ENCODE results near the gene RRM2. TPM values are rescaled to one million over a fixed set of nuclear protein-coding genes. Genes with fewer than 3 reads are reported as not detected.
"Not testable (repeated sequence)": the region's sequence is repeated elsewhere in the genome, so short reads cannot be mapped to it uniquely, and the experiment has no call there.

RRM2 gene
- total RNA-seq, 2 donors from 2014 or later: 1.9 to 6.1 TPM

DNA sequence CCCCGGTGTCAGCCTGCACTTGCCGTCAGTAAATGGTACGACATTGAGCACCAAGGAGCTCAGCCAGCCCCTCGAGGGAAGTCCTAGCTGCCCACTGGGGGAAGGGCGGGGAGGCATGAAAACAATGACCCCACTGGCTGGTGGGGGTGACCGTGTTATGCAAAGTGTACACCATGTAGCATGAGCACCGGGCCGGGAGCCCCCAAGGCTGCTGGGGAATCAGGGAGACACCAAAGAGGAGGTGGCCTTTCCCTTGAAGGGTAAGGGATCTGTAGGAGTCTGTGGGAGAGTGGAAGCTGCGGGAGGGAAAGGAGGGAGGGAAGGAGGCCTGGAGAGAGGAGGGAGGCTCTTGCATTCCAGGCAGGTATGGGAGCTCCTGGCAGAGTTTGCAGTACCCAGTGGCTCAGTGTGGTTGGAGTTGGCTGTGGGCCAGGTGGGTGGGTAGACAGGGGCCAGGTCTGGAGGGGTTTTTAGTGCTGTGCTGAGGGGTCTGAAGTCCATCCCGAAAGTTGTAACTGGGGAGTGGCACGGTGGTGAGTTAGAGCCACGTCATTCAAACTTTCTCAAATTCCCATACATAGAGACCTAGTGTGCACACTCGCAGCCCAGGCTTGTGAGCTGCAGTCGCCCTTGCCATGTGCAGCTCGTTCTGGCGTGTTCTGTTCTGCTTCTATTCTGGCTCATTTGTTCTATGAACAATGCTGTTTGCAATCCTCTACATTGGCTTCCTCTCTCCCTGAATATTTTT, 22.4 kb downstream of the RRM2 start:
- H3K4me1 ChIP-seq (replicated peaks): no peaks in the 10 kb centered on the region

DNA sequence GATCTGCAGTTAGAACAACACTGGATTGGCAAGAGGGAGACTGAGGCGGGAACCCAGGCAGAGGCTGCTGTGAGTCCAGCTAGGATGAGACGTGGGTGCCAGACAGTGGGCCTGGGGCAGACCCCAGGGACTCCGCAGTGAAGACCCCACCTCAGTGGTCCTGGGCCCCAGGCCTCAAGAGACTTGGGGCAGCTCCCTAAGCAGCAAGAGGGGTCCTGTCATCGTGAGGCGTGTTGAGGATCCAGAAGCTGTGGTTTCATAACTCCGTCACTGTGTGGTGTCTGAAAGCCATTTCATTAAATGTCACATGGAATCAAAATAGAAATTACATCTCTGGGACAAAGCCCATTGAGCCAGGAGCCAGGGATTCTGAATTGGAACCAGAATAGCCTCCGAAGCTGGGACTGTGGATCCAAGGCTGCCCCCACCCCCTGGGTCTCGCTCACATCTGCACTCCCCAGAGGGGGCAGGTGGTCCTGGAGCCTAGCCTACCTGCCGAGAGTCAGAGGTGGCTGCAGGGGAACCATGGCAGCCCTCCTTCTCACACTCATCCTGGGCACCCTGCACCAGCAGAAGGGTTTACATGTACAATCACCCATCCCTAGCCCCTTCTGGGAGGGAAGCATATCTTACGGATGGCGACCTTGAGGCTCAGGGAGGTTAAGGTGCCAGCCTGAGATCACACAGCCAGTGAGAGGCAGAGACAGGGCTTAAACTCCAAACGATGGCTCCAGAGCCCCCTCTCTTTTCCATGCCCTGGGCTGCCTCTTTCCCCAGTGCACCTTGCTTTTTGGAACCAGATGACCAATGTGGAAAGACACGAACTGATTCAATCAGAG, 23.2 kb downstream of the RRM2 start:
- no peaks in the 10 kb centered on the region for H3K4me1 ChIP-seq (replicated peaks)
- no peak for TF ChIP-seq POLR2A (IDR thresholded peaks at IDR 0.05)
- TF ChIP-seq POLR2AphosphoS5 (IDR thresholded peaks at IDR 0.05): no peak
- TF ChIP-seq, protein P1, sequence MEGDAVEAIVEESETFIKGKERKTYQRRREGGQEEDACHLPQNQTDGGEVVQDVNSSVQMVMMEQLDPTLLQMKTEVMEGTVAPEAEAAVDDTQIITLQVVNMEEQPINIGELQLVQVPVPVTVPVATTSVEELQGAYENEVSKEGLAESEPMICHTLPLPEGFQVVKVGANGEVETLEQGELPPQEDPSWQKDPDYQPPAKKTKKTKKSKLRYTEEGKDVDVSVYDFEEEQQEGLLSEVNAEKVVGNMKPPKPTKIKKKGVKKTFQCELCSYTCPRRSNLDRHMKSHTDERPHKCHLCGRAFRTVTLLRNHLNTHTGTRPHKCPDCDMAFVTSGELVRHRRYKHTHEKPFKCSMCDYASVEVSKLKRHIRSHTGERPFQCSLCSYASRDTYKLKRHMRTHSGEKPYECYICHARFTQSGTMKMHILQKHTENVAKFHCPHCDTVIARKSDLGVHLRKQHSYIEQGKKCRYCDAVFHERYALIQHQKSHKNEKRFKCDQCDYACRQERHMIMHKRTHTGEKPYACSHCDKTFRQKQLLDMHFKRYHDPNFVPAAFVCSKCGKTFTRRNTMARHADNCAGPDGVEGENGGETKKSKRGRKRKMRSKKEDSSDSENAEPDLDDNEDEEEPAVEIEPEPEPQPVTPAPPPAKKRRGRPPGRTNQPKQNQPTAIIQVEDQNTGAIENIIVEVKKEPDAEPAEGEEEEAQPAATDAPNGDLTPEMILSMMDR (IDR thresholded peaks at IDR 0.05): no peak
- no peak for DNase-seq (ENCODE audit: low spot score)
- no peak overlapping the region for H3K27ac ChIP-seq
- no peaks in the 10 kb centered on the region for H3K27me3 ChIP-seq (replicated peaks; ENCODE audit: insufficient read depth)
- 73% methylated on average over 13 of the region's 13 CpGs for WGBS
- H3K9me3 ChIP-seq: no peaks in the 10 kb centered on the region
- no peaks in the 10 kb centered on the region for H3K36me3 ChIP-seq
- intact Hi-C loops (cut with DNase I): no loop called here
- no peak overlapping the region for H3K4me3 ChIP-seq

More for the DNA sequence above, 22.4 kb downstream of the RRM2 start:
- H3K27me3 ChIP-seq (replicated peaks; ENCODE audit: insufficient read depth): no peaks in the 10 kb centered on the region
- intact Hi-C loops (cut with DNase I): loop anchor here (5.0 kb wide), 1 partner anchor 262 kb away; no protein-coding TSS in a partner anchor
- H3K36me3 ChIP-seq: no peaks in the 10 kb centered on the region
- H3K4me3 ChIP-seq: no peak overlapping the region
- no peaks in the 10 kb centered on the region for H3K9me3 ChIP-seq
- 72% methylated on average over 16 of the region's 16 CpGs for WGBS
- no peak for DNase-seq (ENCODE audit: low spot score)
- TF ChIP-seq POLR2AphosphoS5 (IDR thresholded peaks at IDR 0.05) (no peak), POLR2A (IDR thresholded peaks at IDR 0.05) (no peak)
- TF ChIP-seq, protein P1 (IDR thresholded peaks at IDR 0.05): no peak
- H3K27ac ChIP-seq: no peak overlapping the region

DNA sequence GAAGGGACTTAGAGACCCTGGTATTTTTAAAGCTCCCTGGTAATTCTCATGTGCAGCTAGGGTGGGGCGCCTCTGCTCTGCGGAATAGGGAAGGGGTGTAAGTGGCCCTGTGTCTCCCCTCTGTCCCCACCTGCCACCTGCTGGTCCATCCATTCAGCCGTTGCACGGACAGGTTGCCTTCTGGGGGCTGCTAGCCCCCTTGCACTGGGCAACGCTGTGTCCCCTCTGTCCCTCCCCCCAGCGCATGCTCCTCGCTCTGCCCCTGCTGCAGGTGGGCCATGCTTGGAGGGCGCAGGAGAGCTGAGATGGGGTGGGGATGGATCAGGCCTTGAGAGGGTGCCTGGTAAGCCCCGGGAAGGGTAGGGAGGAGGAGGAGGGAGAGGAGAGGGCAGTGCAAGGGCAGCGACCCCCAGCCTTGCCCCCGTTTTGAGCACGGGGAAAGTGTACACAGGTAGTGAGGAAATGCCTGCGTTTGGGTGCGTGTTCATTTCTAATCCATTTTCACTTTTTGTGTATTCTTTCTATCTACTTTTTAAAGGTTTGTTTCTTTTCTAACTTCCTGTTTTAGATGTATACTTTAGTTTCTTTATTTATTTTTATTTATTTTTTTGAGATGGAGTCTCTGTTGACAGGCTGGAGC, 23.9 kb downstream of the RRM2 start:
- TF ChIP-seq POLR2AphosphoS5 (IDR thresholded peaks at IDR 0.05) (no peak), POLR2A (IDR thresholded peaks at IDR 0.05) (no peak)
- TF ChIP-seq, protein P1 (IDR thresholded peaks at IDR 0.05): no peak
- no peak for DNase-seq (ENCODE audit: low spot score)
- no peaks in the 10 kb centered on the region for H3K27me3 ChIP-seq (replicated peaks; ENCODE audit: insufficient read depth)
- no peaks in the 10 kb centered on the region for H3K36me3 ChIP-seq
- H3K4me3 ChIP-seq: no peak overlapping the region
- 86% methylated on average over 14 of the region's 14 CpGs for WGBS
- no peak overlapping the region for H3K27ac ChIP-seq
- intact Hi-C loops (cut with DNase I): no loop called here
- H3K4me1 ChIP-seq (replicated peaks): no peaks in the 10 kb centered on the region
- no peaks in the 10 kb centered on the region for H3K9me3 ChIP-seq

DNA sequence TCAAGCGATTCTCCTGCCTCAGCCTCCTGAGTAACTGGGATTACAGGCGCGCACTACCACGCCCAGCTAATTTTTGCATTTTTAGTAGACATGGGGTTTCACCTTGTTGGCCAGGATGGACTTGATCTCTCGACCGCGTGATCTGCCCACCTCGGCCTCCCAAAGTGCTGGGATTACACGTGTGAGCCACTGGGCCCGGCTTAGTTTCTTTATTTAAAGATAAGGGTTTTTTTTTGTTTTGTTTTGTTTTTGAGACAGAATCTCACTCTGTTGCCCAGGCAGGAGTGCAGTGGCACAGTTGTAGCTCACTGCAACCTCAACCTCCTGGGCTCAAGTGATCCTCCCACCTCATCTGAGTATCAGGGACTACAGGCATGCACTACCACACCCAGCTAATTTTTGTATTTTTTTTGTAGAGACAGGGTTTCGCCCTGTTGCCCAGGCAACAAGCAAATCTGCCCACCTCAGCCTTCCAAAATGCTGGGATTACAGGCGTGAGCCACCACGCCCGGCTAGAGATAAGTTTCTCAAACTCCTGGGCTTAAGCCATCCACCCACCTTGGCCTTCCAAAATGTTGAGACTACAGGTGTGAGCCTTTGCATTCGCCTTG, 24.6 kb downstream of the RRM2 start:
- not testable (repeated sequence) for H3K4me1 ChIP-seq (replicated peaks)

DNA sequence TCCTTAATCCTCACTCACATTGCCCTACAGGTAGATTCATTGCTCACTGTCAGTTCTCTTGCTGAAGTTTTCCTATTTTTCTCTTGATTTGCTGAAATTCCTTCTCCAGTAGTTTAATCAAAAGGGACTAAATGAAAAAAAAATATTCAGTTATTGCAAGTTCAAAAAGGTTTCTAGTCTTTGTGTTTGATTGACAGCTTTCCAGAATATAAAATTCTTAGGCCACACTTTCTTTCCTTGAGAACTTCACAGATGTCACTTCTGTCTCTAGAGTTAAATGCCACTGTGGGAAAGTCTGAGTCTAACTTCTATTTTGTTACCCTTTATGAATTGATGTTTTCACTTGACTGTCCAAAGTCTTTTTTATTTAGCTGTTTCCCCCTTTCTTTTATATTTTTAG, 25.7 kb downstream of the RRM2 start:
- no peaks in the 10 kb centered on the region for H3K27me3 ChIP-seq (replicated peaks; ENCODE audit: insufficient read depth)
- no peaks in the 10 kb centered on the region for H3K36me3 ChIP-seq
- TF ChIP-seq POLR2AphosphoS5 (IDR thresholded peaks at IDR 0.05) (no peak), POLR2A (IDR thresholded peaks at IDR 0.05) (no peak)
- TF ChIP-seq, protein P1 (IDR thresholded peaks at IDR 0.05): no peak
- intact Hi-C loops (cut with DNase I): no loop called here
- H3K27ac ChIP-seq: no peak overlapping the region
- no peak for DNase-seq (ENCODE audit: low spot score)
- H3K4me3 ChIP-seq: no peak overlapping the region
- H3K4me1 ChIP-seq (replicated peaks): no peaks in the 10 kb centered on the region
- no peaks in the 10 kb centered on the region for H3K9me3 ChIP-seq

More for the DNA sequence above, 24.6 kb downstream of the RRM2 start:
- DNase-seq (ENCODE audit: low spot score); H3K9me3 ChIP-seq; H3K27me3 ChIP-seq (replicated peaks; ENCODE audit: insufficient read depth); H3K36me3 ChIP-seq; H3K27ac ChIP-seq; H3K4me3 ChIP-seq; intact Hi-C loops (cut with DNase I): not testable (repeated sequence)
- 95% methylated on average over 15 of the region's 15 CpGs for WGBS
